GOT3 (cell line): ENCODE results near the gene HEXIM1.

ENCODE experiments used
- DNase-seq: peaks from one replicate; lab custom pipeline; 2025; ENCODE audit warnings: mixed read lengths; lab: John Stamatoyannopoulos, UW

Gene HEXIM1

GRCh38 chr17:45172541-45173286 lies 24.4 kb downstream of the HEXIM1 start:
- no peak for DNase-seq

GRCh38 chr17:45175759-45176115 lies 27.5 kb downstream of the HEXIM1 start:
- DNase-seq, result no peak

DNA sequence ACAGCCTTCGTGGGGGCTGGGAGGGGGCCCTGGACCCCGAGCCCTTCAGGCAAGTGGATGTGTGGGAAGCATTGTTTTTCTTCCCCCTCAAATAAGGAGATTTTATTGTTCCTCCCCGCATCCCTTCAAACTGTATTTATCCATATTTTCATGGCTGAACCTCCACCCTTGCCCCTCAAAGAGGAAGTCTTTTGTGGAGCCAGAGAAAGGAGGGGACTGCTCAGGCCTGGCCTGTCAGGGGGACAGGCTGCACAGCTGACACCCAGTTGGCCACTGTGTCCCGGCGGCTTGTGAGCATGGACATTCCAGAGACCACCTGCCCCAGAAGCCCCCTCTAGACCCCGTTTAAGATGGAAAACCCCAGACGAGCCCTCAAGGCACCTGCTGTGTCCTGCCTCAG lies 29.3 kb downstream of the HEXIM1 start:
- DNase-seq, result no peak

DNA sequence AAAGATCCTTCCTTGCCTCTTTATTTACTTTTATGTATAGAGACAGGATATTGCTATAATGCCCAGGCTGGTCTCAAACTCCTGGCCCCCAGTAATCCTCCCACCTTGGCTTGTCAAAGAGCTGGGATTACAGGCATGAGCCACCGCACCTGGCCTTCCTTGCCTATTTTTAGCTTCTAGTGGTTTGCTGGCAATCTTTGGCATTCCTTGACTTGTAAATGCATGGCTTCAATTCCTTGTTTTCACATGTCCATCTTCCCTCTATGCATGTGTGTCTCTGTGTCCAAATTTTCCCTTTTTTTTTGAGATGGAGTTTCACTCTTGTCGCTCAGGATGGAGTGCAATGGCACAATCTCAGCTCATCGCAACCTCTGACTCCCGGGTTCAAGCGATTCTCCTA lies 35.9 kb downstream of the HEXIM1 start:
- DNase-seq, result no peak

DNA sequence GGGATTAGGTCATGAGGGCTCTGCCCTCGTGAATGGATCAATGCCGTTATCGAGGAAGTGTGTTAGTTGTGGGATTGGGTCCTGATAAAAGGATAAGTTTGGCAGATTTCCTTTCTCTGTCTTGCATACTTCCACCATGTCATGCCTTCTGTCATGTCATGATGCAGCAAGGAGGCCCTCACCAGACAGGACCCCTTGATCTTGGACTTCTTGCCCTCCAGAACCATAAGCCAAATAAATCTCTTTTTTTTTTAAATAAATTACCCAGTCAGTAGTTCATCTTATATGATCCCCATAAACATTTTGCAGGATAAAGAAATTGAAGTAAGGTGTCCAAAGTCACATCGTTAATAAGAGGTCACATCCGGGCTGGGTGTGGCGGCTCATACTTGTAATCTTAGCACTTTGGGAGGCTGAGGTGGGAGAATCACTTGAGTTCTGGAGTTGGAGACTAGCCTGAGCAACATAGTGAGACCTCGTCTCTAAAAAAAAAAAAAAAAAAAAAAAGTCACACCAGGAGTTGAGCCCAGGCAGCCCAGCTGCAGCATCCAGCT lies 38.6 kb downstream of the HEXIM1 start:
- no peak for DNase-seq

DNA sequence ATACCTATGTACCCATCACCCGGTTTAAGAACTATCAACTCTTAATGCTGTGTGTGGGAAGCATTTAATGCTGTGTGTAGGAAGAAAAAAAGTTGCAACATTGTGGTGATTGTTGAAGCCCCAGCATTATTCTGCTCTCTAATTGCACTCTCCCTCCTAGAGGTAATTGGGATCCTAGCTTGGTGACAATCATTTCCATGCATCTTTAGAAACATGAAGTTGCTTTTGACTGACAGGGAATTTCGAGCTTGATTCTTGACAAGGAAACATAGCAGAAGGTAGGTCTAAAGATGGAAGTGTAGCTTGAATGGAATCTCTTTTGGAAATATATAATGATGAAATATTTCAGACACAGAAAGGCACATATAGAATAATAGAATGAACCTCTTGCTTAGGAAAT lies 40.7 kb downstream of the HEXIM1 start:
- no peak for DNase-seq

GRCh38 chr17:45190503-45191255 lies 42.4 kb downstream of the HEXIM1 start:
- no peak for DNase-seq

DNA sequence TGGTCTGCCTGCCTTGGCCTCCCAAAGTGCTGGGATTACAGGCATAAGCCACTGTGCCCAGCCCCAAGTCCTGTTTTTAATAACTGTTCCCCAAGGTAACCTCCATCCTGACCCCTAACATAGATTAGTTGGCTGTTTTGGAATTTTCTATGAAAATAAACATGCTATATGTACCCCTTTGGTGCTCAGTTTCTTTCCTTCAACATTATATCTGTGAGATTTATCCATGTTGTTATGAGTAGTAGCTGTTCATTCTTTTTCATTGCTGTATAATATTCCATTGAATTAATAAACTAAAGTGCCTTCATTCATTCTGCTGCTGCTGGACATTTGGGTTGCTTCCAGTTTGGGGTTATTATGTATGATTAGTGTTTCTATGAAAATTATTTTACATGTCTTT lies 47.1 kb downstream of the HEXIM1 start:
- no peak for DNase-seq

- no peak for DNase-seq
Observed at GRCh38 chr17:45197108-45197507, 48.8 kb downstream of the HEXIM1 start.

- peak; percentile 71 for DNase-seq
Observed at GRCh38 chr17:45197555-45198334, 49.5 kb downstream of the HEXIM1 start.

DNA sequence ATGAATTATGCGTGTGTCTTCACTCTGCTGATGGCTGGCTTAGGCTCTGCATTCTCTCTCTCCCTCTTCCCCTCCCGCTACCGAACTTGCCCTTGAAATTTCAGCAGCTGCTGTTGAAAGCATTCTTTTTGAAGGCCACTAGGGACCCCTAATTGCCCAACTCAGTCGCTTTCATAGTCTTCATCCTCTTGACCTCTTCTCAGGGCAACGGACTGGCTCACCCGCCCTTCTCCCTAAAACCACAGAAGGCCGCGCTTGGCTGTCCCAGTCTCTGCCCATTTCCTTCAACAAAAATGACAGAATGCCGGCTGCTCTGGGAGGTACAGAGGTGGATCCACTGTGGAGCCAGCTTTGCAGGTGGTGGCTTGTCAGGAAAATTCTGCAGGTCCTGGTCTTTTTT lies 52.4 kb downstream of the HEXIM1 start:
- no peak for DNase-seq

- DNase-seq, result no peak
Observed at GRCh38 chr17:45201457-45201856, 53.2 kb downstream of the HEXIM1 start.
